Tibial artery (tissue), 4 donors: ENCODE results near the gene RALB.
A peak's percentile ranks its signal among the peaks of the same experiment; 100 is the strongest.
"Not testable (repeated sequence)": the region's sequence is repeated elsewhere in the genome, so short reads cannot be mapped to it uniquely, and the experiment has no call there.

Experiments
- DNase-seq, 2 donors: peaks; one replicate each; pipeline ENCODE4 v3.0.0-alpha.2; 2019
- H3K27ac ChIP-seq, 2 donors: fragments of 200-600 bp; sonication (generic) in 1 of 2; 1 replicate in 1 of 2; 2 replicates in 1 of 2; pipeline ENCODE4 v1.5.1; 2018 to 2019; ENCODE audit warnings: mild to moderate bottlenecking in 1 of 2
- H3K27me3 ChIP-seq, 2 donors: fragments of 200-600 bp; sonication (generic) in 1 of 2; one replicate each; pipeline versions ENCODE4 v1.5.1 to v1.6.0; 2016 to 2019
- H3K36me3 ChIP-seq, 3 donors: fragments of 200-600 bp; sonication (generic) in 2 of 3; one replicate each; pipeline ENCODE4 v1.5.1; 2016 to 2019; ENCODE audit warnings: mild to moderate bottlenecking in 2 of 3
- H3K4me1 ChIP-seq, 4 donors: fragments of 200-600 bp; sonication (generic) in 2 of 4; 1 replicate in 3 of 4; 2 replicates in 1 of 4; pipeline ENCODE4 v1.5.1; 2016 to 2019
- H3K4me3 ChIP-seq, 2 donors: fragments of 200-600 bp; sonication (generic) in 1 of 2; 1 replicate in 1 of 2; 2 replicates in 1 of 2; pipeline ENCODE4 v1.5.1; 2018 to 2019; ENCODE audit warnings: mild to moderate bottlenecking in 2 of 2
- H3K9me3 ChIP-seq, 3 donors: fragments of 200-600 bp; sonication (generic) in 1 of 3; one replicate each; pipeline ENCODE4 v1.5.1; 2016 to 2019
- intact Hi-C: fragments of 100-400 bp; cut with DNase I; formaldehyde crosslinking; loops from one replicate; pipeline ENCODE4 v1.15.0; 2023; ENCODE audit warnings: low total_unique reads
- TF ChIP-seq, protein P1 (sequence below), 2 experiments: fragments of 200-600 bp in 1 of 2; fragments of 450-650 bp in 1 of 2; IDR thresholded peaks; one replicate each; pipeline ENCODE4 v1.5.1; 2017 to 2019; ENCODE audit warnings: antibody characterized with exemption in 2 of 2, mild to moderate bottlenecking in 1 of 2, moderate library complexity in 1 of 2

The RALB gene

DNA sequence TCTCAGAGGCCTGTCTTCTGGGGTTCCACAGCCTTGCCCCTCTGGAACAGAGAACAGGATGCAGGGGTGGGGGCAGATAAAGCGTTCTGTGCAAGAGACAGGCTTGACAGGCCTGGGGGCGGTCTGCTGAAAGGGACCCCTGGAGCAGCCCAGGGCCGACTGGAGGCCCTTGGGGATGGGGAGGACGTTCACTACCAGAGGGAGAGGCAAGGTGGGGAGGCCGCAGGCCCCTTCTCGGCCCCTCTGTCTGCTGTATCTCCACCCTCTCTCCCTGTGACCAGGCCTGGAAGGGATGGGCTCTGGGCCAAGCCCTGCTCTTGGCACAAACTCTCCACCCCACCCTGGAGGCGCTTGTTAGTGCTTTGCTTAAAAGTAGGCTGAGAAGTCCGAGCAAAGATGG, 66.0 kb downstream of the RALB start:
- Histone ChIP-seq H3K36me3 (no peaks in the 10 kb centered on the region), H3K27me3 (no peaks in the 10 kb centered on the region), H3K27ac (no peak overlapping the region), H3K4me1 (peaks cover 0 to 17% (median 12%) of the 10 kb centered on the region in 4 donors), H3K9me3 (no peaks in the 10 kb centered on the region), H3K4me3 (no peak overlapping the region)
- TF ChIP-seq, protein P1, sequence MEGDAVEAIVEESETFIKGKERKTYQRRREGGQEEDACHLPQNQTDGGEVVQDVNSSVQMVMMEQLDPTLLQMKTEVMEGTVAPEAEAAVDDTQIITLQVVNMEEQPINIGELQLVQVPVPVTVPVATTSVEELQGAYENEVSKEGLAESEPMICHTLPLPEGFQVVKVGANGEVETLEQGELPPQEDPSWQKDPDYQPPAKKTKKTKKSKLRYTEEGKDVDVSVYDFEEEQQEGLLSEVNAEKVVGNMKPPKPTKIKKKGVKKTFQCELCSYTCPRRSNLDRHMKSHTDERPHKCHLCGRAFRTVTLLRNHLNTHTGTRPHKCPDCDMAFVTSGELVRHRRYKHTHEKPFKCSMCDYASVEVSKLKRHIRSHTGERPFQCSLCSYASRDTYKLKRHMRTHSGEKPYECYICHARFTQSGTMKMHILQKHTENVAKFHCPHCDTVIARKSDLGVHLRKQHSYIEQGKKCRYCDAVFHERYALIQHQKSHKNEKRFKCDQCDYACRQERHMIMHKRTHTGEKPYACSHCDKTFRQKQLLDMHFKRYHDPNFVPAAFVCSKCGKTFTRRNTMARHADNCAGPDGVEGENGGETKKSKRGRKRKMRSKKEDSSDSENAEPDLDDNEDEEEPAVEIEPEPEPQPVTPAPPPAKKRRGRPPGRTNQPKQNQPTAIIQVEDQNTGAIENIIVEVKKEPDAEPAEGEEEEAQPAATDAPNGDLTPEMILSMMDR (IDR thresholded peaks at IDR 0.05): no peak
- peak in 1 of 2 donors; percentile 46 for DNase-seq
- intact Hi-C loops: loop anchor here (10.0 kb wide), 1 partner anchor 94 kb away; the partner anchor contains the start of gene TMEM185B

DNA sequence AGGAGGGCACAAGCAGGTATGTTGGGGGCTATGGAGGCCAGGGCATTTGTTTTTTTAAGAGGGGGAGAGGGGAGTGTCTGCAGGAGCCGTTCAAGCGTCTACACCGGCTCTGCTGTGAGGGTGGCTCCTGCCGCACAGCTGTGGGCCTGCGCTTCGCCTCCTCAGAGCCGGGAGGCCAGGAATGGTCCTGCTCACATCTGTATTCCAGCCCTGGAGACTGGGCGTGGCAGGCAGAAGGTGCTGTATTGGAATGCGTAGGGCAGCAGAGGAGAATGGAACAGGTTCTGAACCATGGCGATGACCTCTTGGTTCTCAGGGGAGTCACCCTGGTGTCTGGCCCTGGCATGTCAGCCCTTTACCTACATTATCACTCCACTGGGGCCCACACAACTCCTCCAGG, 66.5 kb downstream of the RALB start:
- H3K9me3 ChIP-seq: no peaks in the 10 kb centered on the region
- DNase-seq: no peak
- no peak overlapping the region for H3K27ac ChIP-seq
- intact Hi-C loops: loop anchor here (10.0 kb wide), 1 partner anchor 94 kb away; the partner anchor contains the start of gene TMEM185B
- TF ChIP-seq, protein P1 (IDR thresholded peaks at IDR 0.05): no peak
- H3K4me1 ChIP-seq: peaks cover 0 to 19% (median 15%) of the 10 kb centered on the region in 4 donors
- no peak overlapping the region for H3K4me3 ChIP-seq
- H3K27me3 ChIP-seq: no peaks in the 10 kb centered on the region
- no peaks in the 10 kb centered on the region for H3K36me3 ChIP-seq

DNA sequence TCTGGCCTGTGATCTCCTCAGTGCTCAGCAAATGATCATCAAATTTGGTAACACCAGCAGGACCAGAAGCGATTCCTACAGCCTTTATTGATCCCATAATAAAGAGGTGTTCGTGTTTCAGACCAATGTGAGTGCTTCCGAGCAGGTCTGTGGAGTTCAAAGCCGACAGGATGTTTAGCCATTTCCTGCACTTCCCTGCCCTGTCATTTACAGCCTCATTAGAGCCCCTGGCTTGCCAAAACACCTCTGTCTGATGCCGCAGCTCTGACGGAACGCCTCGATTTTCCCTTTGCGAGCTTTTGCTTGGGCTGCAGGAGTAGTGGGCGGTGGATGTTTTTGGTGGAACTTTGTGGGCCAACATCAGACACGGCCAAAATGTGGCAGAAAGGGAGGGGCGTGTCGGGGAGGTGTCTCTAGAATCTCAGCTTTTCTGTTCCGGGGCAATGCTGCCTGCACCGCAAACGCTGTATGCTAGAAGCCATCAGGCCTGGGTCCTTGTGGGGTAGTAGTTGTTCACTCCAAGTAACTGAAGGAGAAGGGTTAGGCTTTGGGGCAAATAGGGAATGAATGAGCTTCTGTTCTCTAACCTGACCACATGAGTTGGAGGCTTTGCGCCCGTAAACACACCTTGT, 67.2 kb downstream of the RALB start:
- no peak for DNase-seq
- TF ChIP-seq, protein P1 (IDR thresholded peaks at IDR 0.05): no peak
- Histone ChIP-seq H3K27ac (no peak overlapping the region), H3K9me3 (no peaks in the 10 kb centered on the region), H3K27me3 (no peaks in the 10 kb centered on the region), H3K4me3 (no peak overlapping the region), H3K36me3 (no peaks in the 10 kb centered on the region), H3K4me1 (peaks cover 0 to 19% (median 15%) of the 10 kb centered on the region in 4 donors)
- intact Hi-C loops: loop anchor here (10.0 kb wide), 1 partner anchor 95 kb away; the partner anchor contains the start of gene TMEM185B

DNA sequence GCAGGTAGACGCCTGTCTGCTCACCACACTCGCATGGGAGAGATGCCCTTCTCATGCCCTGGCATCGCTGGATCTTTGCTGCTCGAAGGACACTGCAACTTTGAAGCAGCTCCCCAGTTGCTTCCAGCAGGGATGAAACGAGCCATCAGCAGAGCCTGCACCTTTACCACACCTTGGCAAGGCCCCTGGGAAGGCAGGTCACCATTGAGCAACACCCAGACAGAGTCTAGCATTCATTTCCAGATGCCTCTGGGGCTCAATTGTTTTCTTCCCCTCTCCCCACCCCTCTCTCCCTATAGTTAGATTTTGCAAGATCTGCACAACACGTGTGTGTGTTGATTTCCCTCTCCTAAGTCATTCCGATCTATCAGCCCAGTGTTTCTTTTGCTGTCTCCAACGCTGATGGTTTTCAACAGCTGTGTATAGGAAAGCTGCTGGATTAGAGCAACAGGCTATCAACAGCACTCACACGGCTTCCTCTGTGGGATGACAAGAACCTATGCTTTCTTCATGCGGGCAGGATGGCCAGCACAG, 67.7 kb downstream of the RALB start:
- peaks cover 0 to 19% (median 15%) of the 10 kb centered on the region in 4 donors for H3K4me1 ChIP-seq
- H3K27ac ChIP-seq: no peak overlapping the region
- no peaks in the 10 kb centered on the region for H3K27me3 ChIP-seq
- no peak for DNase-seq
- no peaks in the 10 kb centered on the region for H3K36me3 ChIP-seq
- TF ChIP-seq, protein P1 (IDR thresholded peaks at IDR 0.05): no peak
- H3K4me3 ChIP-seq: no peak overlapping the region
- H3K9me3 ChIP-seq: no peaks in the 10 kb centered on the region
- intact Hi-C loops: no loop called here

DNA sequence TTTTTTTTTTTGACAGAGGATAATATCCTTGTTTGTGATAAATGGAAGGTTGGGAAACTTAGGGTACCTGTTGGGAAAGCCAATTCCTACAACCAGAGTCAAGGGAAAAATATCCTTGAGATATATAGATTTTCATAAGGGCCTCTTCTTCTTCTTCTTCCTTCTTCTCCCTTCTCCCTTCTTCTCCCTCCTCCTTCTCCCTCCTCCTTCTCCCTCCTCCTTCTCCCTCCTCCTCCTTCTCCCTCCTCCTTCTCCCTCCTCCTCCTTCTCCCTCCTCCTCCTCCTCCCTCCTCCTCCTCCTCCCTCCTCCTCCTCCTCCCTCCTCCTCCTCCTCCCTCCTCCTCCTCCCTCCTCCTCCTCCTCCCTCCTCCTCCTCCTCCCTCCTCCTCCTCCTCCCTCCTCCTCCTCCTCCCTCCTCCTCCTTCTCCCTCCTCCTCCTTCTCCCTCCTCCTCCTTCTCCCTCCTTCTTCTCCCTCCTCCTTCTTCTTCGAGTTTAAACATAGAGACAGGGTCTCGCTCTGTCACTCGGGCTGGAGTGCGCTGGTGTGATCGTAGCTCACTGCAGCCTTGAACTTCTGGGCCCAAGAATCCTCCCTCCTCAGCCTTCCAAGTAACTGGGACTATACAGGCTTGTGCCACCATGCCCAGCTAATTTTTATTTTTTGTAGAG, 68.4 kb downstream of the RALB start:
- H3K4me3 ChIP-seq, H3K27me3 ChIP-seq, H3K27ac ChIP-seq, H3K36me3 ChIP-seq, DNase-seq, H3K9me3 ChIP-seq, intact Hi-C loops: not testable (repeated sequence)
- H3K4me1 ChIP-seq: peaks cover 0 to 19% (median 15%) of the 10 kb centered on the region in 4 donors

DNA sequence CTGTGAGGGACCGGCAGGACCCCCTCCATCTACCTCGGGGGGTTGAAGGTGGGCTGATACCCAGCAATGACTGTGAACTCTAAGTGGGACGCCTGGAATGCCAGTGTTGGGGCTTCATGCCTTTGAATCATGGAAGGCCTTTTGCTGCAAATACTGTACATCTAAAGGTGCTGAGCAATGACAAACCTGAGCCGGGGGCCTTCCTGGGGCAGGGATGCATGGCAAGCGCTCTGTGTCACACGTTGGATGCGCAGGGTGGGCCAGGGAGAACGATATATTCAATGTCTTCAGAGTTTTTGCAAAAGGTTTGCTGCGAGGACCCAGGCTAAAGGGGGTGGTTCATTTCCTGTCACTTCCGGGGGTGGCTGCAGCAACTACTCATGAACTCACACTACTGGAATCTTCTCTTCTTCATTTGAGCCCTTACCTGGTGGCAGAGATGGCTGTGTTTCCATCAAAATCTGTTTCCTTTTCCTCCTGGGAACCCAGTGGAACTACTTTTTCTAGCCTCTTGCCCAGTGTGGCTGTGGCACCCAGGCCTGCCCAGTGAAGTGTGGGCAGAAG, 69.2 kb downstream of the RALB start:
- no peak for DNase-seq
- TF ChIP-seq, protein P1 (IDR thresholded peaks at IDR 0.05): no peak
- Histone ChIP-seq H3K4me3 (no peak overlapping the region), H3K27ac (no peak overlapping the region), H3K4me1 (peaks cover 0 to 19% (median 15%) of the 10 kb centered on the region in 4 donors), H3K9me3 (no peaks in the 10 kb centered on the region), H3K36me3 (no peaks in the 10 kb centered on the region), H3K27me3 (no peaks in the 10 kb centered on the region)
- intact Hi-C loops: no loop called here
